Colonic mucosa (tissue), 4 donors: Measurements from ENCODE around the gene NEB. TPM values are rescaled to one million over a fixed set of nuclear protein-coding genes. Genes with fewer than 3 reads are reported as not detected.

Source experiments
- DNase-seq: peaks from one replicate; pipeline ENCODE4 v3.0.0-alpha.2; 2020
- H3K27ac ChIP-seq: fragments of 200-600 bp; one replicate; pipeline ENCODE4 v1.8.0; 2021
- H3K27me3 ChIP-seq: fragments of 200-600 bp; one replicate; pipeline ENCODE4 v1.8.0; 2021
- H3K36me3 ChIP-seq: fragments of 200-600 bp; one replicate; pipeline ENCODE4 v1.8.0; 2021
- H3K4me1 ChIP-seq: fragments of 200-600 bp; one replicate; pipeline ENCODE4 v1.8.0; 2021; ENCODE audit warnings: mild to moderate bottlenecking
- H3K4me3 ChIP-seq: fragments of 200-600 bp; one replicate; pipeline ENCODE4 v1.8.0; 2021
- H3K9ac ChIP-seq, 2 donors: one replicate each; pipeline ENCODE4 v1.7.0; 2013; ENCODE audit warnings: control low read depth in 2 of 2, low read depth in 2 of 2, low read length in 2 of 2
- H3K9me3 ChIP-seq: fragments of 200-600 bp; one replicate; pipeline ENCODE4 v1.8.0; 2021
- intact Hi-C: fragments of 100-400 bp; cut with DNase I; formaldehyde crosslinking; loops from one replicate; pipeline ENCODE4 v1.14.1; 2022
- total RNA-seq, 2 donors: library from RNA; stranded (reverse); fragmentation: NEBNext Ultra II Directional in 1 of 2; extraction: Animal tissue kit (Norgen Biotek cat#: 25700) in 1 of 2; gene quantifications; one replicate each; pipeline ENCODE4 v1.2.1, GENCODE V29; 2021
- TF ChIP-seq, protein P1 (sequence below): fragments of 200-600 bp; IDR thresholded peaks from one replicate; pipeline ENCODE4 v1.8.0; 2022; ENCODE audit warnings: antibody characterized with exemption, mild to moderate bottlenecking
- donor health status: healthy.
- donor health status: DM: no; HTN: no; CAD: no.
- donor health status: DM: no; HTN: no; CAD: no.

The NEB gene
- total RNA-seq, 2 donors from 2014 or later, result 0.89 to 1.0 TPM

DNA sequence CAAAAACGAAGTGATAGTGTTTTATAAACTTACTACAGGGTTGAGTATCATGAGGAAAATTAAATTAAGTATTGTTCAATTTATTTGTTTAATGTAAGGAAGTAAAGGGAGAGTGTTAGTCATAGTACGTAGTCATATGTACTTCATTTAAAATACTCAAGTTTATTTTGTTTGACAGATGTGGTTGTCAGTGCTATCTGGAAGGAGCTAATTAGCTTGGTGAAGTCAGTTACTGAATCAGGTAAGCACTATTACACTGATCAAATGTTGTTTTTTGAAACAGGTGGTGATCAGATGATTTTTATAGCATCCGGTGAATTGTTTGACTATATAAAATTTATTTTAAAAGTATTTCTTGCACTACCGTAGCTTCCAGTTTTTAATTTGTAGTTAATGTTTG is 295.8 kb downstream of the NEB start:
- H3K27ac ChIP-seq, result peak overlapping the region; percentile 45
- H3K4me3 ChIP-seq, result no peak overlapping the region
- intact Hi-C loops, result loop anchor here (10.0 kb wide), 1 partner anchor 174 kb away; the partner anchor contains the start of gene RBM43
- TF ChIP-seq, protein P1, sequence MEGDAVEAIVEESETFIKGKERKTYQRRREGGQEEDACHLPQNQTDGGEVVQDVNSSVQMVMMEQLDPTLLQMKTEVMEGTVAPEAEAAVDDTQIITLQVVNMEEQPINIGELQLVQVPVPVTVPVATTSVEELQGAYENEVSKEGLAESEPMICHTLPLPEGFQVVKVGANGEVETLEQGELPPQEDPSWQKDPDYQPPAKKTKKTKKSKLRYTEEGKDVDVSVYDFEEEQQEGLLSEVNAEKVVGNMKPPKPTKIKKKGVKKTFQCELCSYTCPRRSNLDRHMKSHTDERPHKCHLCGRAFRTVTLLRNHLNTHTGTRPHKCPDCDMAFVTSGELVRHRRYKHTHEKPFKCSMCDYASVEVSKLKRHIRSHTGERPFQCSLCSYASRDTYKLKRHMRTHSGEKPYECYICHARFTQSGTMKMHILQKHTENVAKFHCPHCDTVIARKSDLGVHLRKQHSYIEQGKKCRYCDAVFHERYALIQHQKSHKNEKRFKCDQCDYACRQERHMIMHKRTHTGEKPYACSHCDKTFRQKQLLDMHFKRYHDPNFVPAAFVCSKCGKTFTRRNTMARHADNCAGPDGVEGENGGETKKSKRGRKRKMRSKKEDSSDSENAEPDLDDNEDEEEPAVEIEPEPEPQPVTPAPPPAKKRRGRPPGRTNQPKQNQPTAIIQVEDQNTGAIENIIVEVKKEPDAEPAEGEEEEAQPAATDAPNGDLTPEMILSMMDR, result no peak
- peak overlapping the region in 1 of 2 donors; percentile 9 for H3K9ac ChIP-seq
- H3K4me1 ChIP-seq, result peaks cover 3% of the 10 kb centered on the region
- DNase-seq, result no peak
- H3K27me3 ChIP-seq, result no peaks in the 10 kb centered on the region
- H3K9me3 ChIP-seq, result no peaks in the 10 kb centered on the region
- peaks cover 10% of the 10 kb centered on the region for H3K36me3 ChIP-seq

DNA sequence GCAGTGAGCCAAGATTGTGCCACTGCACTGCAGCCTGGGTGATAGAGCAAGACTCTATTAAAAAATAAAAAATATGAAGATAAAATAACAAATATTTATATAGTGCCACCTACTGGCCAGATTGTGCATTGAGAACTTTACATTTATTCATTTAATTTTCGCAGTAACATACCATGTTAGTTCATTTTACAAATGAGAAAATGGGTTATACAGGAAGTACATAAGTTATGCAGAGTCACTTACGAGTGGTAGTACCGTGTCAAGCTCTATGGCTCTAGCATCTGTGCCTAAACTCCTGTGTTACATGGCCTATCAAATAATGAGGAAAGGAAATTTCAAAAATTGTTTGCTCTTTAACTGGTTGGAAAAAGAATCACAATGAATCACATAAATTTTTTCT is 296.6 kb downstream of the NEB start:
- TF ChIP-seq, protein P1, result peak; percentile 79
- Histone ChIP-seq H3K36me3 (peaks cover 10% of the 10 kb centered on the region), H3K27ac (peak overlapping the region; percentile 45), H3K9ac (no peak overlapping the region), H3K27me3 (no peaks in the 10 kb centered on the region), H3K9me3 (no peaks in the 10 kb centered on the region), H3K4me1 (peaks cover 3% of the 10 kb centered on the region), H3K4me3 (no peak overlapping the region)
- intact Hi-C loops, result loop anchor here (10.0 kb wide), 1 partner anchor 173 kb away; the partner anchor contains the start of gene RBM43
- no peak for DNase-seq

Other genes starting within 250 kb of the NEB start
- 10 to 100 TPM; 32.0 to 46.5 TPM for gene ARL5A, start 93.9 kb upstream of the NEB start, total RNA-seq